ENCODE results near the gene ITFG2. TPM values are rescaled to one million over a fixed set of nuclear protein-coding genes. Genes with fewer than 3 reads are reported as not detected.

The ITFG2 gene
- polyA plus RNA-seq, 1 donor (not counting 4 experiments of a cell fraction or from before 2014, with no cell fraction given) = 13.0 TPM

- Histone ChIP-seq H3K4me1 (ENCODE audit: control insufficient read depth, extremely low read depth, insufficient read depth, low read length) (peaks cover 5% of the 10 kb centered on the region), H3K9me1 (ENCODE audit: control insufficient read depth, extremely low read depth, insufficient read depth, low read length) (no peaks in the 10 kb centered on the region), H3K27me3 (ENCODE audit: control insufficient read depth, extremely low read depth, insufficient read depth, low read length) (no peaks in the 10 kb centered on the region), H4K20me1 (ENCODE audit: control insufficient read depth, extremely low read depth, insufficient read depth, low read length) (no peaks in the 10 kb centered on the region), H3K79me2 (ENCODE audit: control insufficient read depth, insufficient read depth, low read length) (no peaks in the 10 kb centered on the region), H3K36me3 (ENCODE audit: control insufficient read depth in 2 of 2, extremely low read depth in 1 of 2, insufficient read depth in 2 of 2, low read length in 2 of 2) (peaks cover 12 to 27% of the 10 kb centered on the region in 2 experiments), H3K4me2 (ENCODE audit: control insufficient read depth, extremely low read depth, insufficient read depth, low read depth, low read length) (no peak overlapping the region), H3K9me3 (ENCODE audit: control insufficient read depth, low read depth, low read length) (no peaks in the 10 kb centered on the region), H2AFZ (ENCODE audit: control insufficient read depth, low read length) (no peak overlapping the region), H3K9ac (ENCODE audit: control insufficient read depth, extremely low read depth, insufficient read depth, low read length) (no peak overlapping the region), H3K4me3 (ENCODE audit: control insufficient read depth in 2 of 3, extremely low read depth in 1 of 3, insufficient read depth in 2 of 3, low read depth in 1 of 3, low read length in 3 of 3) (no peak overlapping the region), H3K27ac (ENCODE audit: control insufficient read depth, insufficient read depth, low read length) (no peak overlapping the region)
- TF ChIP-seq CTCF (optimal IDR thresholded peaks at IDR 0.05 in 1 of 3, IDR thresholded peaks at IDR 0.05 in 1 of 3, conservative IDR thresholded peaks at IDR 0.05 in 1 of 3; ENCODE audit: extremely low read depth in 1 of 3, insufficient read depth in 2 of 3, low read length in 3 of 3) (no peak), EZH2 (IDR thresholded peaks at IDR 0.05; ENCODE audit: low read length) (no peak)
- DNase-seq (ENCODE audit: low read depth, low spot score) (no peak), FAIRE-seq (no peak)
- dilution Hi-C loops (cut with MboI; ENCODE audit: extremely low pct_ligation_motif_present, low sequenced_read_pairs) = no loop called here
These were observed 16.8 kb downstream of the ITFG2 start for GRCh38 chr12:2829275-2829674.

GRCh38 chr12:2832550-2833127, 20.2 kb downstream of the ITFG2 start:
- FAIRE-seq = no peak
- no peak overlapping the region for H2AFZ ChIP-seq (ENCODE audit: control insufficient read depth, low read length)
- TF ChIP-seq CTCF (optimal IDR thresholded peaks at IDR 0.05 in 1 of 3, IDR thresholded peaks at IDR 0.05 in 1 of 3, conservative IDR thresholded peaks at IDR 0.05 in 1 of 3; ENCODE audit: extremely low read depth in 1 of 3, insufficient read depth in 2 of 3, low read length in 3 of 3) (no peak), EZH2 (IDR thresholded peaks at IDR 0.05; ENCODE audit: low read length) (no peak)
- H3K4me2 ChIP-seq (ENCODE audit: control insufficient read depth, extremely low read depth, insufficient read depth, low read depth, low read length) = no peak overlapping the region
- no peak overlapping the region for H3K4me3 ChIP-seq (ENCODE audit: control insufficient read depth in 2 of 3, extremely low read depth in 1 of 3, insufficient read depth in 2 of 3, low read depth in 1 of 3, low read length in 3 of 3)
- dilution Hi-C loops (cut with MboI; ENCODE audit: extremely low pct_ligation_motif_present, low sequenced_read_pairs) = no loop called here
- DNase-seq (ENCODE audit: low read depth, low spot score) = no peak
- H3K27me3 ChIP-seq (ENCODE audit: control insufficient read depth, extremely low read depth, insufficient read depth, low read length) = no peaks in the 10 kb centered on the region
- H3K27ac ChIP-seq (ENCODE audit: control insufficient read depth, insufficient read depth, low read length) = no peak overlapping the region
- no peaks in the 10 kb centered on the region for H3K79me2 ChIP-seq (ENCODE audit: control insufficient read depth, insufficient read depth, low read length)
- H3K4me1 ChIP-seq (ENCODE audit: control insufficient read depth, extremely low read depth, insufficient read depth, low read length) = peaks cover 5% of the 10 kb centered on the region
- no peaks in the 10 kb centered on the region for H3K9me3 ChIP-seq (ENCODE audit: control insufficient read depth, low read depth, low read length)
- H3K36me3 ChIP-seq (ENCODE audit: control insufficient read depth in 2 of 2, extremely low read depth in 1 of 2, insufficient read depth in 2 of 2, low read length in 2 of 2) = peaks cover 0 to 11% of the 10 kb centered on the region in 2 experiments
- no peaks in the 10 kb centered on the region for H4K20me1 ChIP-seq (ENCODE audit: control insufficient read depth, extremely low read depth, insufficient read depth, low read length)
- H3K9ac ChIP-seq (ENCODE audit: control insufficient read depth, extremely low read depth, insufficient read depth, low read length) = no peak overlapping the region
- H3K9me1 ChIP-seq (ENCODE audit: control insufficient read depth, extremely low read depth, insufficient read depth, low read length) = no peaks in the 10 kb centered on the region
